HepG2 (cell line): ENCODE measurements around the gene C11orf86. TPM values are rescaled to one million over a fixed set of nuclear protein-coding genes. Genes with fewer than 3 reads are reported as not detected.

ENCODE experiments used
- ATF1 ChIP-seq: IDR thresholded peaks from 2 replicates; pipeline ENCODE4 v1.6.1; 2016; ENCODE audit warnings: mild to moderate bottlenecking, control low read depth
- CEBPG ChIP-seq: IDR thresholded peaks from 2 replicates; pipeline ENCODE4 v1.6.1; 2016
- ERF ChIP-seq: IDR thresholded peaks from 2 replicates; pipeline ENCODE4 v1.6.1; 2018; ENCODE audit warnings: missing biosample characterization, missing genetic modification reagents
- FOXK1 ChIP-seq: sonication (generic); formaldehyde crosslinking; IDR thresholded peaks from 2 replicates; pipeline ENCODE4 v1.4.0; 2020; ENCODE audit warnings: low read depth, missing genetic modification reagents, borderline replicate concordance
- GATAD2A ChIP-seq: IDR thresholded peaks from 2 replicates; pipeline ENCODE4 v1.6.1; 2016
- GFI1 ChIP-seq: sonication (generic); formaldehyde crosslinking; IDR thresholded peaks from 2 replicates; pipeline ENCODE4 v1.5.0; 2020; ENCODE audit warnings: missing genetic modification reagents, mild to moderate bottlenecking, borderline replicate concordance
- GTF2F1 ChIP-seq: fragments of 150-350 bp; IDR thresholded peaks from 2 replicates; pipeline ENCODE4 v1.6.1; 2014; ENCODE audit warnings: low read length
- HDAC6 ChIP-seq: fragments of 200-600 bp; sonication (generic); IDR thresholded peaks from 2 replicates; pipeline ENCODE4 v1.7.0; 2017; ENCODE audit warnings: mild to moderate bottlenecking, antibody characterized with exemption, low read length, low read depth
- KLF16 ChIP-seq, 2 experiments: sonication (generic) in 1 of 2; formaldehyde crosslinking in 1 of 2; IDR thresholded peaks; 2 replicates each; pipeline versions ENCODE4 v1.6.1 to v1.8.0; 2016 to 2023; ENCODE audit warnings: missing genetic modification reagents in 2 of 2, missing compliant biosample characterization in 1 of 2
- MBNL3 ChIP-seq: fragments of 250-450 bp; sonication (Bioruptor Pico); conservative IDR thresholded peaks from 2 replicates; pipeline ENCODE4 v1.8.0; 2022; ENCODE audit warnings: mild to moderate bottlenecking, inconsistent platforms
- NAIF1 ChIP-seq: sonication (generic); formaldehyde crosslinking; IDR thresholded peaks from 2 replicates; pipeline ENCODE4 v1.5.0; 2020; ENCODE audit warnings: mild to moderate bottlenecking, missing genetic modification reagents, borderline replicate concordance
- NKX3-1 ChIP-seq: sonication (generic); formaldehyde crosslinking; IDR thresholded peaks from 2 replicates; pipeline ENCODE4 v1.5.0; 2020; ENCODE audit warnings: missing genetic modification reagents
- NR3C1 ChIP-seq: sonication (generic); formaldehyde crosslinking; IDR thresholded peaks from 2 replicates; pipeline ENCODE4 v1.4.0; 2020; ENCODE audit warnings: missing genetic modification reagents
- PPARG ChIP-seq: conservative IDR thresholded peaks from 2 replicates; pipeline ENCODE4 v1.6.1; 2016; ENCODE audit warnings: missing biosample characterization, missing genetic modification reagents
- PRMT3 ChIP-seq: sonication (generic); formaldehyde crosslinking; IDR thresholded peaks from 2 replicates; pipeline ENCODE4 v1.8.1; 2022; ENCODE audit warnings: low read depth, mild to moderate bottlenecking, moderate library complexity, missing genetic modification reagents, borderline replicate concordance
- SAP130 ChIP-seq: IDR thresholded peaks from 2 replicates; pipeline ENCODE4 v1.6.1; 2016; ENCODE audit warnings: low read depth
- SKIL ChIP-seq: sonication (generic); formaldehyde crosslinking; IDR thresholded peaks from 2 replicates; pipeline ENCODE4 v1.8.0; 2022; ENCODE audit warnings: missing genetic modification reagents, mild to moderate bottlenecking, moderate library complexity, borderline replicate concordance
- SRSF9 ChIP-seq: fragments of 200-400 bp; formaldehyde crosslinking; IDR thresholded peaks from 2 replicates; pipeline ENCODE4 v1.6.1; 2018; ENCODE audit warnings: borderline replicate concordance, mild to moderate bottlenecking, low read depth, low read length; ENCODE audit not compliant: insufficient read depth, poor library complexity, severe bottlenecking
- TAF15 ChIP-seq: fragments of 200-400 bp; formaldehyde crosslinking; IDR thresholded peaks from one replicate; pipeline ENCODE4 v1.6.1; 2018; ENCODE audit warnings: mild to moderate bottlenecking, low read depth, low read length; ENCODE audit not compliant: poor library complexity, severe bottlenecking
- ZBTB21 ChIP-seq: sonication (generic); formaldehyde crosslinking; IDR thresholded peaks from 2 replicates; pipeline ENCODE4 v1.4.0; 2020; ENCODE audit warnings: missing genetic modification reagents
- ZFX ChIP-seq: sonication (generic); formaldehyde crosslinking; IDR thresholded peaks from 2 replicates; pipeline ENCODE4 v1.4.0; 2020; ENCODE audit warnings: mild to moderate bottlenecking, low read depth, missing genetic modification reagents, moderate library complexity
- polyA plus RNA-seq, 8 experiments: library from polyadenylated mRNA; depleted of rRNA in 3 of 8; stranded (reverse) in 7 of 8; unstranded in 1 of 8; fragments of >200 nt; fragmentation: Illumina TruSeq in 4 of 8; extraction: Trizol in 4 of 8; gene quantifications; 2 replicates each; pipeline versions ENCODE4 v1.2.1 to v1.2.3, GENCODE V29; 2011 to 2016; ENCODE audit warnings: low read depth in 4 of 8, missing spikeins in 1 of 8, mixed read lengths in 1 of 8; ENCODE audit not compliant: insufficient read depth in 1 of 8
- total RNA-seq, 5 experiments: library from RNA; depleted of rRNA; stranded (reverse); fragments of >200 nt; fragmentation: Illumina TruSeq; extraction: Trizol; gene quantifications; 2 replicates each; pipeline ENCODE4 v1.2.3, GENCODE V29; 2016; ENCODE audit warnings: low read depth in 1 of 5
- TF ChIP-seq, protein P1 (sequence below): sonication (generic); formaldehyde crosslinking; IDR thresholded peaks from 2 replicates; pipeline ENCODE4 v1.9.0; 2021; ENCODE audit warnings: missing genetic modification reagents, borderline replicate concordance
- TF ChIP-seq, protein P2 (sequence below): sonication (generic); formaldehyde crosslinking; IDR thresholded peaks from 2 replicates; pipeline ENCODE4 v1.4.0; 2020; ENCODE audit warnings: missing genetic modification reagents, borderline replicate concordance

C11orf86 gene
- total and polyA plus RNA-seq, 2 of the 13 experiments (the other 11 are each of a cell fraction or from before 2014, with no cell fraction given) = 0.11 to 0.18 TPM

DNA sequence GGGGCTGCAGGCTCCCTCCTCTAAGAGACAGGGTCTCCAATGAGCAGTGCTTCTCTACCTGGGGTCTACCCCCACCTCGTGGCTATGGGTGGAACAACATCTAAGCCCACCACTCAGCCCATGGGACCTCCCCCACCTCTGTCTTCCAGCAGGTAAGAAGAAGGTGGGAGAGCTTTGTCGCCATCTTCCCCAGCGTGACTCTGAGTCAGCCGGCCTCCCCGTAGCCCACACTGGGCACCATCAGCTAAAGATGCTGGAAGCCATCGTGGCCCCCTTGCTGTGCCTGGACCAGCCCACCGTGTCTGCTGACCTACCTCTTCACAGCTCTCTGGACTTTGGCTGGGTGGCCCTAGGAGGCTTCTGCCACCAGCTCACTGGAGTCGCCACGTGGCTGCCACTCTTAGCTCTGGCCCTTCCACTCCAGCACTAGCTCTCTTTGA lies 944 bp downstream of the C11orf86 start (continued):
- TF ChIP-seq FOXK1 (CRISPR knock-in tag) (no peak), MBNL3 (no peak), GATAD2A (CRISPR knock-in tag) (peak; percentile 37; the same call in 1 of the 2 replicates), NKX3-1 (CRISPR knock-in tag) (no peak), KLF16 (CRISPR knock-in tag; IDR thresholded peaks at IDR 0.05) (0 out of 4 replicates have a peak, but pooled peaks of 1 of the 2 experiments have one; percentile 24), ZBTB21 (CRISPR knock-in tag) (no peak), SAP130 (no peak), ATF1 (CRISPR knock-in tag) (no peak), NAIF1 (CRISPR knock-in tag) (no peak), CEBPG (CRISPR knock-in tag) (no peak), TAF15 (no peak), ZFX (CRISPR knock-in tag) (peak; percentile 41; the same call in 1 of the 2 replicates), GTF2F1 (no peak), PPARG (CRISPR knock-in tag) (no peak), ERF (0 out of 2 replicates have a peak, but pooled peaks have one; percentile 21), SKIL (CRISPR knock-in tag) (no peak), HDAC6 (no peak), NR3C1 (no peak), GFI1 (CRISPR knock-in tag) (no peak), PRMT3 (no peak), SRSF9 (no peak)
- TF ChIP-seq, protein P1, sequence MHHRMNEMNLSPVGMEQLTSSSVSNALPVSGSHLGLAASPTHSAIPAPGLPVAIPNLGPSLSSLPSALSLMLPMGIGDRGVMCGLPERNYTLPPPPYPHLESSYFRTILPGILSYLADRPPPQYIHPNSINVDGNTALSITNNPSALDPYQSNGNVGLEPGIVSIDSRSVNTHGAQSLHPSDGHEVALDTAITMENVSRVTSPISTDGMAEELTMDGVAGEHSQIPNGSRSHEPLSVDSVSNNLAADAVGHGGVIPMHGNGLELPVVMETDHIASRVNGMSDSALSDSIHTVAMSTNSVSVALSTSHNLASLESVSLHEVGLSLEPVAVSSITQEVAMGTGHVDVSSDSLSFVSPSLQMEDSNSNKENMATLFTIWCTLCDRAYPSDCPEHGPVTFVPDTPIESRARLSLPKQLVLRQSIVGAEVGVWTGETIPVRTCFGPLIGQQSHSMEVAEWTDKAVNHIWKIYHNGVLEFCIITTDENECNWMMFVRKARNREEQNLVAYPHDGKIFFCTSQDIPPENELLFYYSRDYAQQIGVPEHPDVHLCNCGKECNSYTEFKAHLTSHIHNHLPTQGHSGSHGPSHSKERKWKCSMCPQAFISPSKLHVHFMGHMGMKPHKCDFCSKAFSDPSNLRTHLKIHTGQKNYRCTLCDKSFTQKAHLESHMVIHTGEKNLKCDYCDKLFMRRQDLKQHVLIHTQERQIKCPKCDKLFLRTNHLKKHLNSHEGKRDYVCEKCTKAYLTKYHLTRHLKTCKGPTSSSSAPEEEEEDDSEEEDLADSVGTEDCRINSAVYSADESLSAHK (CRISPR knock-in tag) = no peak
- TF ChIP-seq, protein P2, sequence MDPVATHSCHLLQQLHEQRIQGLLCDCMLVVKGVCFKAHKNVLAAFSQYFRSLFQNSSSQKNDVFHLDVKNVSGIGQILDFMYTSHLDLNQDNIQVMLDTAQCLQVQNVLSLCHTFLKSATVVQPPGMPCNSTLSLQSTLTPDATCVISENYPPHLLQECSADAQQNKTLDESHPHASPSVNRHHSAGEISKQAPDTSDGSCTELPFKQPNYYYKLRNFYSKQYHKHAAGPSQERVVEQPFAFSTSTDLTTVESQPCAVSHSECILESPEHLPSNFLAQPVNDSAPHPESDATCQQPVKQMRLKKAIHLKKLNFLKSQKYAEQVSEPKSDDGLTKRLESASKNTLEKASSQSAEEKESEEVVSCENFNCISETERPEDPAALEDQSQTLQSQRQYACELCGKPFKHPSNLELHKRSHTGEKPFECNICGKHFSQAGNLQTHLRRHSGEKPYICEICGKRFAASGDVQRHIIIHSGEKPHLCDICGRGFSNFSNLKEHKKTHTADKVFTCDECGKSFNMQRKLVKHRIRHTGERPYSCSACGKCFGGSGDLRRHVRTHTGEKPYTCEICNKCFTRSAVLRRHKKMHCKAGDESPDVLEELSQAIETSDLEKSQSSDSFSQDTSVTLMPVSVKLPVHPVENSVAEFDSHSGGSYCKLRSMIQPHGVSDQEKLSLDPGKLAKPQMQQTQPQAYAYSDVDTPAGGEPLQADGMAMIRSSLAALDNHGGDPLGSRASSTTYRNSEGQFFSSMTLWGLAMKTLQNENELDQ (CRISPR knock-in tag) = no peak
